Thoracic aorta endothelial cell (primary cell): Measurements from ENCODE around the gene PGM1. TPM values are rescaled to one million over a fixed set of nuclear protein-coding genes. Genes with fewer than 3 reads are reported as not detected.

Experiments used
- small RNA-seq: library from RNA; depleted of rRNA; stranded (forward); fragments of <200 nt; gene quantifications from one replicate; pipeline ENCODE3, GENCODE V24; 2012
- total RNA-seq: library from RNA; depleted of rRNA; stranded (reverse); fragments of >200 nt; gene quantifications from 2 replicates; pipeline ENCODE4 v1.2.3, GENCODE V29; 2012

Gene PGM1
- 31.4 and 39.6 TPM in 2 replicates for total RNA-seq

DNA sequence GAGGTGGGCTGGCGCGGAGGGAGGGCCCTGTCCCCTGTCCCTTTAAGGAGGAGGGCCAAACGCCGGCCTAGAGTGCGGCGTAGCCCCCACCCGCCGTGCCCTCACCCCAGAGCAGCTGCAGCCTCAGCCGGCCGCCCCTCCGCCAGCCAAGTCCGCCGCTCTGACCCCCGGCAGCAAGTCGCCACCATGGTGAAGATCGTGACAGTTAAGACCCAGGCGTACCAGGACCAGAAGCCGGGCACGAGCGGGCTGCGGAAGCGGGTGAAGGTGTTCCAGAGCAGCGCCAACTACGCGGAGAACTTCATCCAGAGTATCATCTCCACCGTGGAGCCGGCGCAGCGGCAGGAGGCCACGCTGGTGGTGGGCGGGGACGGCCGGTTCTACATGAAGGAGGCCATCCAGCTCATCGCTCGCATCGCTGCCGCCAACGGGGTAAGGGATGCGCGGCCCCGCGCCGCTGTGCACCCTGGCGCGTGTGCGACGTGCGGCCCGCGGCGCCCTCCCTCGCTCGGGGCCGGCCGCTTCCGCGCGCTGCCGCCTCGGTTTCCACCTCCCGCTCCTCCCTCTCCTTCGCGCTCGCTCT lies at the start of gene PGM1:
Gene PGM1 (plus strand): TSS at position 109 of the 583 bp plus-strand sequence. CDS start 78 bp downstream, at position 187.

Small RNA genes lying within 50 kb of the gene (small RNA-seq; reads per million reads assigned to genes)
- gene RF02105 = not detected
- not detected for gene RF02106
- not detected for gene RF02107
- not detected for gene RF02108
- gene RF02109 = not detected
- not detected for gene RF02110

Other genes starting within 250 kb of the PGM1 start
- gene ALG6, start 225.8 kb upstream of the PGM1 start, total RNA-seq = 19.1 and 22.7 TPM in 2 replicates
- gene ITGB3BP, start 70.2 kb upstream of the PGM1 start, total RNA-seq = 42.6 and 60.0 TPM in 2 replicates
- 7.5 and 9.4 TPM in 2 replicates for gene EFCAB7, start 69.9 kb upstream of the PGM1 start, total RNA-seq
- gene ROR1, start 180.6 kb downstream of the PGM1 start, total RNA-seq = 0.53 and 6.7 TPM in 2 replicates